GM19467 (cell line): ENCODE data around the gene SPACA9.

Source experiments
- ATAC-seq: cut with Tn5 transposase; IDR thresholded peaks from one replicate; pipeline ENCODE4 v1.9.1; 2021; ENCODE audit warnings: mild to moderate bottlenecking, moderate library complexity; ENCODE audit not compliant: unreplicated experiment

SPACA9 gene

DNA sequence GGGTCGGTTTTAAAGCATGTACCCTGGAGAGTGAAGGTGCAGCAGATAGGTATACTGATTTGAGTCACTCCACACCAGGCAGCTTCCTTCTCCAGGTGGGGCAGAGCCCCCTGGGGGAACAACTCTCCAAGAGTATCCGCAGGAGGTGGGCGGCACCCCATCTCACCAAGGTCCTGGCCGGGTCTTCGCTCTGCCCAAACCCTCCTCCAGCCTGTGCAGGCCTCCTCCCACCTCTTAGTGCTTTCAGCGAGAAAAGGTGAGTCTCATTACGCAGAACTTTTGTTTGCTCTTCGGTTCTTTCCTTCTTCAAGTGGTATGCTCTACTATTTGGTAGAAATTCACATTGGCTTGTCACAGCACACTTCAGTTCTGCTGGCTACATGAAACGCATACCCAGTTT, 13.7 kb downstream of the SPACA9 start:
- no peak for ATAC-seq

GRCh38 chr9:132894346-132894745, 15.6 kb downstream of the SPACA9 start:
- no peak for ATAC-seq

DNA sequence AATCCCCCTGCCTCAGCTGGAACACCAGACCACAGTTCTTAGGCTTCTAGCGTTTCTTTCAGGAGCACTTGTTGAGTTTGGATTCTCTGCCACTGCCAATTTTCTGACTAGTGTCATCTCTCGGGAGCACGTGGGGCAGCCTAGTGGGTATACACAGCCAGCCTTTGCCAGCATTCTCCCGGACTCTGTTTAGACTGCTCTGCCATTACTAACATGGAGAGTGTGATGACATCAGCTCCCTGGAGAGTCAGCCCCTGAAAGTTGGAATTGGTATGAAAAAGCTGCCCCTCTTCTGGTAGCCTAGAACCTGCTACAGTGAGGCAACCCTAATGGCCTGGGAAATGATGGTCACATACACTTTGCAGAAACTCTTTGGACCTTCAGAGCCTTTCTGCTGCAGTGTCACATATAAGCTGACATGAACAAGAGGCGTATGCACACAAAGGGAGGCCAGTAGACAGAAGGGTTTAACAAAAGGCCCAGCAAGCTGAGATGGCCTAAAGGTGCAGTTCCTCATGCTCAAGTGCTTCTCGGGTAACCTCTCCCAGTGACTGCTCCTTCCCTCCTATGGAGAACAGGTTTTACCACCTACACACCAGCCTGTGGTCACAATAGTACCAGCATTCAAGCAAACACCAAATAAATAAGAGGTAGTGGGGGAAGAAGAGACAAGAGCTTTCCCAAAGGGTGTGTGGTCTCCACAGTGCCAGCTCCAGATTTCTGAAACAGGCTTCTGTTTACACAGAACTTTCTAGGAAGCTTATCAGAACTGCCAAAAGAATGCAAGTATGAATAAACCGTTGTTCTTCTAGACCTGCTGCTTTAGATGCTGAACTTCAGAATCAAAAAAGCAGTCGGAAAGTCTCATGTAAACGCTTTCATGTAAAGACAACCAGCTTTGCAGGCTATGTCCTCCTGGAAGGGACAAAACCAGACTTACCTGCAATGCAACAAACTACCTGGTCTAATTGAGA, 16.5 kb downstream of the SPACA9 start:
- no peak for ATAC-seq

GRCh38 chr9:132896264-132896663, 17.6 kb downstream of the SPACA9 start:
- ATAC-seq: no peak

DNA sequence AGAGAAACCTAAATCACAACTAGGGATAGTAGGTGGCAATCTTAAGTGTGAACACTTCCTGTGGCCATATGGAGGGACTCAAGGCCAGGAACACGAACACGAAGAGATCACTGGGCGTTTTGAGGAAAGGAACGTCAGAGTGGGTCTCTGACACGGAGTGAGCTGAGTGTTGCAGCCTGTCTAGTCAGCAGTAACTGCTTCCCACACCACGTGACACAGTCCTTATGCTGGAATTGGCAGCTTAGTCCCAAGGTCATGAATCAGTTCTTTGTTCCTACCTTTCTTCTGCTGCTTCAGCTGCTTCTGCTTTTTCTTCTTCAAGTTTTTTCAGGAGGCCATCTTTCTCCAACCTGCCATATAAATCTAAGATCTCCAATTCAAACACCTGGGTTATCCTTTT, 18.2 kb downstream of the SPACA9 start:
- no peak for ATAC-seq

DNA sequence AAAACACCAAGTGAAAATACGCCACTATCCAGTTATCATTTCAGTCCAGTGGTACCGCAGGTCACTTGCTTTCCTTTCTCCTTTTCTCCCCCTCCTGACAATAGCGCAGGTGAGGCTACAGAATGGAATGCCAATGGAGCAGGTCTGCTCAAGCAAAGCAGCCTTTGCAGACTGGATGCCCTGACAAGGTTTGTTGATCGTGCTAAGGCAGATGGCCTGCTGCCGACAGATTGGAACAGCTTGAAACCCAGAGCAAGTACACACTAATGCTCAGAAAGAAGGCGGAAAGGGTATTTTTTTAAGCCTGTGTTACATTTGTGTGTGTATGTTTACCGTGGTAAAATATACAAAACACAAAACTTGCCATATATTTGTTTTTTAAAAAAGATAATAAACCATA, 19.4 kb downstream of the SPACA9 start:
- no peak for ATAC-seq

DNA sequence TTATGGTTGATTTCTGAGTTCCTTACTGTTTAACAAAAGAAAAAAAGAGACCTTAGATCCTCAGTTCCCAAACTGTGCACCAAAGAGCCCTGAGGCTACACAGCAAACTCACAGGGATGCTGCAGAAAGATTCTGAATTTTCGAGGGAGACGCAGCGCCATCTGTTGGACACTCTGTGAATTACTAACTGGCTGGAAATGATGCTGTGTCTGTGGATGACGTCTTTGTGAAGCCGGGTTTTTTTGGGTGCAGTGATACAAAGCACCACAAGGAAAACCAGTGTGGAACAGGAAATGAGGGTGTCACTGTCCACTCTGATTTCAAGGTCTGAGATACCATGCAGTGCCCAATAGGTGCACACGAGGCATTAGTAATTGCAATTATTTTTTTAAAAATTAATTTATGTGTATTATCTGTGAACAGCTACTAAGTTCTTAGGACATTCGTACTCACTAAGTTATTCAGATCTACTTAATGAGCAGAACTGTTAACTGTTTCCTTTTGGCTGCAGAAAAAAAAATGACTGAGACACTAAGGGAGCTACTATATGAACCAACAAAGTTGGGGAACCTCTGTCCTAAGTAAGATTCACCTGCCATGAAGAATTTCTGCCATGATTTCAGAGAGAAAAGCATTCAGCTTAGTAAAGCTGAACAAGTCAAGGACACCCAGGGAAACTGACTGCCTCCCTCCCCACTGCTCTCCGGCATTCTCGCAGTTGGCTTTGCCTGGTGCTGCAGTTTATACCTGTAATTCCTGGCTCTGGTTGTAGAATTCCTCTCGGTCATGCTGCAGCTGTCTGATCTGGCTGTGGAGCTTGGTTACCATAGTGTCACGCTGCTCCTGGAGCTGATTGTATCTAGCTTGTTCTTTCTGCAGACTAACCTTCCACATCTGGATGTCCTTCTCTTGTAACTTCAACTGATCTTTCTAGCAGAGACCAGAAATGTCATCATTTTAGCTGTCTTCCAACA, 23.4 kb downstream of the SPACA9 start:
- ATAC-seq: no peak

DNA sequence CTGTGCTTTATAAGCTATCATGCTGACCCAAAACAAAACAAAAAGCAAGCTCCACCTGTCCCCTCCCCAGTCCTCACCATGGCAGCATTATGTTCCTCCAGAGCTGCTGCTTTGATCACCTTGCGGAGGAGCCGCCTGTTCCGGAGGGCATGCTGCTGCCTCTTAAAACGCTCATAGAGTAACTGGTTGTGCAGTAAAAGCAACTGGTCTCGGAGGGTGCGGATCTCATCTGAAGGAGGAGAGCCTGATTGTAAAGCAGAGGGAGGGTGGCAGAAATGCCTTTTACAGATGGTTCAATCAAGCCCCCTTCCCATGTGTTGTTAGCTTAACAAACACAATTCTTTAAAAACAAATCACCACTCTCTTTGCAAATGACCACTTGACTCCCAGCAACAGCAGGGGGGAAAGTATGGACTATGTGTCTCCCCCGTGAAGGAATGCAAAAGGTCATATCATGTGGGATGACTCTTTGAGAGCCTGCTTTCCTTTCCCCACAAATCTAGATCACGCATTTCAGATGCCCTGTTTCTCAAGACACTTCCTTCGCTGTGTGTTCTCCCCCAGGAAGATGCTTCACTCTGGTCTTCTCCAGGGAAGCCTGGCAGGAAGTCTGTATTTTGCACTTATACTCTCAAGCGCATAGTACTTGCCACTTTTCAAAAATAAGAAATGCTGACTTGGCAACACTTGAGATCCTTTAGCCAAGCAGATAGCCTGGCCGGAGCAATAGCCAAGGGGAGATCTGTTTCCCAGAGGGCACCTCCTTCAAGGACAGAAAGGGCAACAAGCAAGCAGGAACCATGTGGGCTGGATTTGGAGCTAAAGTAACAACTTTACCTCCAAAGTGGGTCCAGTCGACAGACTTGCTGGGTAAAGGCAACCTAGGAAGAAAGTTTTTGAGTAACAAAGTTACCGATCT, 25.1 kb downstream of the SPACA9 start:
- ATAC-seq: no peak

- ATAC-seq: no peak
Observed at GRCh38 chr9:132905726-132906125, 27.0 kb downstream of the SPACA9 start.

- no peak for ATAC-seq
Observed at GRCh38 chr9:132908635-132909034, 29.9 kb downstream of the SPACA9 start.

- no peak for ATAC-seq
Observed at GRCh38 chr9:132909311-132909710, 30.6 kb downstream of the SPACA9 start.

- ATAC-seq: no peak
Observed at GRCh38 chr9:132910376-132910775, 31.7 kb downstream of the SPACA9 start.

DNA sequence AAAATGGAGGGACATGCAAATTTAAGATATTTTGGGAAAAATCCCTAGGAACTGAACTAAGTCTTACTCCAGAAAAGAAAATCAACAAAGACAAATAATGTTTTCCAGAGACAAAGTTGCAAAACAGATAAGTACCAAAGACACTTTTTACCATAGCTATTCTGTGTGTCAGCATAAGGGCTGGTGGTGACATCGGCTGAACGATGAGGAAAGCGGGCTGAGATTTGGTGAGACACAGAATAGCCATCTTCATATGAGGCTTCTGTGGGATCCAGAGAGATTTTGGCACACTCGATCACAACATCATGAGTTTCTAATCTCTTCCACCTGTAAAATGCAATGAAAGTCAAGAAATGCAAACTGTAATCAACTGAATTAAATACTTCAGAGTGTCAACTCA, 33.4 kb downstream of the SPACA9 start:
- no peak for ATAC-seq

DNA sequence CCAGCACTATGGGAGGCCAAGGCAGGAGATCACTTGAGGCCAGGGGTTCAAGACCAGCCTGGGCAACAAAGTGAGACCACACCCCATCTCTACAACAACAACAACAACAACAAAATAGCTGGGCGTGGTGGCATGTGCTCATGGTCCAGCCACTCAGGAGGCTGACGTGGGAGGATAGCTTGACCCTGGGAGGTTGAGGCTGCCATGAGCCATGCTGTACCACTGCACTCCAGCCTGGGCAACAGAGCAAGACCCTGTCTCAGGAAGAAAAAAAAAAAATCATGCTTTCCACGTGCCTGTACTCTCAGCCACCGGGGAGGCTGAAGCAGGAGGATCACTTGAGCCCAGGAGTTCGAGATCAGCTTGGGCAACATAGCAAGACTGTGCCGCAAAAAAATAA, 36.2 kb downstream of the SPACA9 start:
- no peak for ATAC-seq

DNA sequence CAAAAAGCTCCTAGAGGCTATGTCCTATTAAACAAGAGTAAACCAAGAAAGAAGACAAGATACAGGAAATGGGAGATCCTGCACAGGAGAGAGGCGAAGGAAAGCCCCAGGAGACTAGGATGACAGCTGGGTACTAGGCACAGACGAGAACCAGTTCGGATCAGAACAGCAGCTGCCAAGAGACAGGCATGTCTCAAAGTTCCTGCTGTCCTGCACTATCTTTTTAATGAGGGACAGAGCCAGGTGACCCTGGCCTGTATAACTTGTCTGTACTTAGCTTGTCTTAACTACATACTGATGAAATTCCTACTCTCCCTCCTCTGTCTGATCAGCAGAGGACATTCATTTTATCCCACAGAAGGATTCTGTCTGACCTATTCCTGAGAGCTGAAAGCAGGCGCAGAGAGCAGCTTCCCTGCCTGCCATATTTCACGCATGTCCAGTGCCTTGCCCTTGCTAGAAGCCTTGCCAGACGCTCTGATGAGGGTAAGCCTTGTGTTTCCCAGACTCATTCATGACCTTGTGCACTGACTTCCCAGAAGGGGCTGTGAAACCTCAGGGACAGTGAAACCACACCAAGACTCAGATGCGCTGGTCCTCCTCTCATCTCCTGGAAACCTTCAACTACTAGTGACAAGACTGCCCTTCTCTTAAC, 41.0 kb downstream of the SPACA9 start:
- ATAC-seq: no peak

- ATAC-seq: no peak
Observed at GRCh38 chr9:132923346-132923902, 44.7 kb downstream of the SPACA9 start.

GRCh38 chr9:132927704-132928103, 49.0 kb downstream of the SPACA9 start:
- ATAC-seq: no peak

DNA sequence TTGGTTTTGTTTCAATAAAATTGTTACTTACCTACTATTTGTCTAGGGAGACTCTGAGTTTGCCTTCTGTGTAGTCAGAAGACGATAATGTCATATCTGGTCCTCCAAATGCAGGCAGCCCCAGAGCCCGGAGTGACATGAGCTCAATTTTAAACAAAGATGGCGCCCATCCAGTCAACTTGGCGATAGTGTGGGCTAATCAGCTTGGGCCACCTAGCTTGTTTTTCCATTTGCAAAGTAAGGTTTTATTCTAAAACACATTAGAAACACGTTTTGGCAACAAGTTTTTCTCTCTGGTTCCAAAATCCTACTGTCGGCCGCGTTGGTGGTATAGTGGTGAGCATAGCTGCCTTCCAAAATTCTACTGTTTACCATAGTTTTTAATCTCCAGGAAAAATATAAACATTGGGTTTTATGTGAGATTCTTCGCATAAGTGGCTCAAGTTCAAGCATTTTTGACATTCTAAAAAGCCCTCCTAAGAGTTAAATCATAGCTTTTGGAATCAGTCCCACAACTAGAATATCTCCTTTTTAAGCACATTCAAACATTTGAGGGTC, 52.6 kb downstream of the SPACA9 start:
- ATAC-seq: no peak

- no peak for ATAC-seq
Observed at GRCh38 chr9:132935026-132935425, 56.3 kb downstream of the SPACA9 start.
